CD4-positive, alpha-beta T cell treated with Interferon gamma for 1 hour (primary cell): ENCODE measurements around the gene KPNA6.
"Not testable (repeated sequence)": the region's sequence is repeated elsewhere in the genome, so short reads cannot be mapped to it uniquely, and the experiment has no call there.

ENCODE experiments used
- DNase-seq: peaks from one replicate; pipeline ENCODE4 v3.0.0-alpha.2; 2020

Gene KPNA6

GRCh38 chr1:32143302-32143695, 35.4 kb downstream of the KPNA6 start:
- not testable (repeated sequence) for DNase-seq

DNA sequence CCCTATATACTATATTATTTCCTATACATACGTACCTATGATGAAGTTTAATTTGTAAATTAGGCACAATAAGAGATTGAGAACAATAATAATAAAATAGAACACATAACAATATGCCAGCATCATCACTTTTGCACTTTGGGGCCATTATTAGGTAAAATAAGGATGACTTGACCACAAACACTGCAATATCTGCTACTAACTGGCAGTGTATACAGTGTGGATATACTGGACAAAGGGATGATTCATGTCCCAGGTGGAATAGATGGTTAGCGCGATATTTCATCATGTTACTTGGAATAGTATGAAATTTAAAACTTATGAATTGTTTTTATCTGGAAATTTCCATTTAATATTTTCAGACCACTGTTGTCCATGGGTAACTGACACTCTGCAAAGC, 36.2 kb downstream of the KPNA6 start:
- no peak for DNase-seq

DNA sequence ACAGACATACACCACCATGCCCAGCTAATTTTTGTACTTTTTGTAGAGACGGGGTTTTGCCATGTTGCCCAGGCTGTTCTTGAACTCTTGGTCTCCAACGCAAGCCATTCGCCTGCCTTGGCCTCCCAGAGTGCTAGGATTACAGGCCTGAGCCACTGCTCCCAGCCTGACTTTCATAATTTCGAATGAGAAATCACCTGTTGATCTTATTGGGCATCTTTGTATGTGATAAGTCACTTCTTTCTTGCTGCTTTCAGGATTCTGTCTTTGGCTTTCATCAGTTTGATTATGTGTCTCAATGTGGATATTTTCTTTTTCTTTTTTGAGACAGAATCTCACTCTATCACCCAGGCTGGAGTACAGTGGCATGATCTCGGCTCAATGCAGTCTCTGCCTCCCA, 39.9 kb downstream of the KPNA6 start:
- not testable (repeated sequence) for DNase-seq

DNA sequence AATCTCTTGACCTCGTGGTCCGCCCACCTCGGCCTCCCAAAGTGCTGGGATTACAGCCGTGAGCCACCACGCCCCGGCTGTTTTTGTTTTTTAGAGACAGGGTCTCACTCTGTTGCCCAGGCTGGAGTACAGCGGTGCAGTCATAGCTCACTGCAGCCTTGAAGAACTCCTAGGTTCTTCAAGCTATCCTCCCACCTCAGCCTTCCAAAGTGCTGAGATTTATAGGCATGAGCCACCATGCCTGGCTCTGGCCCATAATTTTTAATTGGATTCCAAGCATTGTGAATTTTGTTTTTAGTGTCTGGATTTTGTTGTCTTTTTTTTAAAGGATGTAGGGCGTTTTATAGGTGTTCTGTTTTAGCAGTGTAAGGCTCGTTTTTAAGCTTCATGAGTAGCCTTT, 43.0 kb downstream of the KPNA6 start:
- no peak for DNase-seq

GRCh38 chr1:32151319-32151787, 43.5 kb downstream of the KPNA6 start:
- no peak for DNase-seq

GRCh38 chr1:32159189-32159588, 51.3 kb downstream of the KPNA6 start:
- no peak for DNase-seq

DNA sequence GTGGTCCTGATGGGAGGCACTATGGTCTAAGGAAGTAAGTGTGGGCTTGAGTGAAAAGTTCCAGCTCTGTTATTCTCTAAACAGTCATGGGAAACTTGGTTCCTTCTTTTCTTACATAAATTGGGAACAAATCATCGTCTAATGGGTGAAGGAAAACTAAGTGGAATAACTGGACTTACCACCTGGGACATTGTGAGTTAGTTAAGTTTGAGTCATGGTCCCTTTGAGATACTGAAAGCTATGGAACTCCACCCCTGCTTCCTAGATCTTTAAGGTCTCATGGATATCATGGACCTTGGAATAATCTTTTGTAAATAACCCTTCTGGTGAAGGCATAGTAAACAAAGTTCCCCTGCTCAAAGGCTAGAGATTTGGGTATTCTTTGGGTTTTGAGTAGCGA, 55.5 kb downstream of the KPNA6 start:
- no peak for DNase-seq

DNA sequence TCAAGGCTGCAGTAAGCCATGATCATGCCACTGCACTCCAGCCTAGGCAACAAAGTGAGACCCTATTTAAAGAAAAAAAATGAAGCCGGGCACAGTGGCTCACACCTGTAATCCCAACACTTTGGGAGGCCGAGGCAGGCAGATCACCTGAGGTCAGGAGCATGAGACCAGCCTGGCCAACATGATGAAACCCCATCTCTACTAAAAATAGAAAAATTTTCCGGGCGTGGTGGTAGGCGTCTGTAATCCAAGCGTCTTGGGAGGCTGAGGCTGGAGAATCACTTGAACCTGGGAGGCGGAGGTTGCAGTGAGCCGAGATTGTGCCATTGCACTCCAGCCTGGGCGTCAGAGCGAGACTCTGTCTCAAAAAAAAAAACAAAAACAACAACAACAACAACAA, 57.8 kb downstream of the KPNA6 start:
- not testable (repeated sequence) for DNase-seq

- no peak for DNase-seq
Observed at GRCh38 chr1:32170991-32171390, 63.1 kb downstream of the KPNA6 start.

DNA sequence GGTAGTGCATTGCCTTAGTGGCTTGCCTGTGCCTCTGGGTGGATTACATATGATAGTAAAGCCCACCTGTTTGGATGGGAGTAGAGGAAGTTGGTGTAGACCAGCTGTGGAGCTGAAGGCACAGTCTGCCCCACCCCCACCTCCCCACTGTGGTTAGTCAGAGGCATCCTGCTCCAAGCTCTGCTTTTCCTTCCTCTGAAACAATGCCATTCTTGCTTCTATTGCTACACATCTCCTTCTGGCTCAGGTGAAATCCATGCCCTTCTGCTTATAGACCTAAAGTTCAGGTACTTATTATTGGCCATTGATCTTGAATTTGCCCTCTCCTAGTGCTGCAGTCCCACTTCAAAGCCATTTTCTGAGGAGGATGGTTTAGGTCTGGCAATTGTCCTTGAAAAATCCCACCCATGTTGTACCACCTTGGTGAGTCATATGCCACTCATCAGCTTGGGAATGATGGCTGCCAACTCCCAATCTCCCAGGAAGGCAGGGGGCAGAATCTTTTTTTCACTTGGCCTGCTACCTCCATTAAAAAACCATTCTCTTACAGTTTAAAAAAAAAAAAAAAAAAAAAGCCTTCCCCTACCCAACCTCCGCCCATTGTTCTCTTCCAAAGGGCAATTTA, 64.9 kb downstream of the KPNA6 start:
- no peak for DNase-seq

DNA sequence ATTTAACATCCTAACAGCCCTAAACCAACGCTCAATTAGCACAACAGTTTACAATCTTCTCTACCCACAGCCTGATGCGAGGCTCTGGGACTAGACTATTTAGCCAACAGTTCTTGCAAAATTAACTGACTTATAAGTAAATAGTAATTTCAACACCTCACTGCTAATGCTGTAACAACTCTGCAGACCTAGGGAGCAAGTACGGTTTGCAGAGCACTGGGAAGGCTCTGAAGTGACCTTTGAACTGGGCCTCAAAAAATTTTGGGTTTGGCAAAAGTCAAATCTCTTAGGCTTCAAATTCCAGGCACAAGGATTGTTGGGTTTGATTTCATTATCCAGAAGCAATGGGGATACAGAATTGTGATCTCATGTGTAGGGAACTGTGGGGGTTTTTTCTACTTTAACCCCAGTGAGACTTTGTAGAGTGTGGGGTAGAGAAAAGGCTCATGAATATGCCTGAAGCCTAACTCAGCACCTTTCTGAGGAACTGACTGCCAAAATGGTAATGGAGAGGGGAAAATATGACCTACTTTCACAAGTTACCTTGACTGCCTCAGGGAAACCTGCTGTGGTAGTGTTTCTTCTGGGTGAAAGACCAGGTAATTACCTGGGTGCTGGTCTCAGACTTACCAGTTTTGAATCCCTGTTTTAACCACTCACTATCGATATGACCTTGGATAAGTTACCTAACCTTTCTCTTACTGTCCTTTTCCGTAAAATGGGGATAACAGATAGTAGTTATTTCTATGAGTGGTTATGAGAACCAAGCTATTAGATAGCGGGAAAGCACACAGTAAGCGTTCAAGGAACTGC, 70.7 kb downstream of the KPNA6 start:
- DNase-seq, result no peak

- no peak for DNase-seq
Observed at GRCh38 chr1:32179193-32179442, 71.3 kb downstream of the KPNA6 start.

DNA sequence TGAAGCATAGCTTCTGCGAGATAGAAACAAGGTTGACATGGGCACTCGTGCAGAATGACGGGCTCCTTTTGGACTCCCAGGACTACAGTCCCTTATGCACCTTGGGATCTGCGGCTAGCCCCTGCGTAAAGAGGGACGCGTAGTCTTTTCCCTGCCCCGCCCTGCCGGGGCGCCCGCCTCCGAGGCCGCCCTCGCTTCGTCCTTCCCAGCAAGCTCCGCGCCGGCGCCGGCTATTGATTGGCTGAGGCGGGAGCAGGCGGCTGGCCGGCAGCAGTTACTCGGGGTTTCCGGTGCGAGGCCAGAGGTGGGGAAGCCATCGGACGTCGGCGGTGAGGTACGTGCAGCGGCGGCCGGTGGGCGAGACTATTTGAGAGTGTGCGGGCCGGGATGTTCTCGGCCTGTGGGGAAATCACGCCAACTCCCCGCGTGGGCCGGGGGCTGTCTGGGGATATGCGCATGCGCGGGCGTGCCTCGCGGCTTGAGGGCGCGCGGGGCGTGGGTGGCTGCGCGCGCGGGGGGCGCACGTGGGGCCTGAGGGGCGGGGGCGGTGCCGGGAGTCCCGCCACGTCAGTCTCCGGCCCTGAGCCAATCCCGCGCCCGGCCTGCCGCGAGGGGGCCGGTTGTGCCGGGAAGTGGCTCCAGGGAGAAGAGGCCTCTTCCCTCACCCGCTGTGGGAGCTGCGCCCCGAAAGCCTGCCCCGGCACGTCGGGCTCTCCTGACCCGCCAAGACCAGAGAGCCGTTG, 71.8 kb downstream of the KPNA6 start, which contains the start of gene TXLNA:
TSS of gene TXLNA (plus strand) at position 233 of the 743 bp plus-strand sequence. CDS start 671 bp downstream, outside the sequence.
- peak; percentile 88 for DNase-seq

GRCh38 chr1:32180186-32181060, 72.6 kb downstream of the KPNA6 start:
- DNase-seq, result peak; percentile 25

- no peak for DNase-seq
Observed at GRCh38 chr1:32181065-32181464, 73.2 kb downstream of the KPNA6 start.

- DNase-seq, result no peak
Observed at GRCh38 chr1:32181563-32181962, 73.7 kb downstream of the KPNA6 start.

DNA sequence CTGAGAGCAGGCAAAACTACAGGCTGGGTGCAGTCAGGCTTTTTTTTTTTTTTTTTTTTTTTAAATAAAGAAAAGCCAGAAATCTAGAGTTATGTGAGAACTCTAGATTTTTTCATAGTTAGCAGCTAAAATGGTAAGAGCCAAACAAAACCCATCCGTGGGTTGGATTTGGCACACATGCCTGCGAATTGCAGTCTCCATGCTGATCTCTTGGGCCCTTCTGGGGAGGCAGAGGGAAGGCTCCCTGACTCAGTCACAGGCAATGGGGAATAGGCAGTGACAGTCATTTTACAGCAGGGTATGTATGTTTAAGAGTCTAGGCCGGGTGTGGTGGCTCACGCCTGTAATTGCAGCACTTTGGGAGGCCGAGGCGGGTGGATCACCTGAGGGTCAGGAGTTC, 74.2 kb downstream of the KPNA6 start:
- no peak for DNase-seq

DNA sequence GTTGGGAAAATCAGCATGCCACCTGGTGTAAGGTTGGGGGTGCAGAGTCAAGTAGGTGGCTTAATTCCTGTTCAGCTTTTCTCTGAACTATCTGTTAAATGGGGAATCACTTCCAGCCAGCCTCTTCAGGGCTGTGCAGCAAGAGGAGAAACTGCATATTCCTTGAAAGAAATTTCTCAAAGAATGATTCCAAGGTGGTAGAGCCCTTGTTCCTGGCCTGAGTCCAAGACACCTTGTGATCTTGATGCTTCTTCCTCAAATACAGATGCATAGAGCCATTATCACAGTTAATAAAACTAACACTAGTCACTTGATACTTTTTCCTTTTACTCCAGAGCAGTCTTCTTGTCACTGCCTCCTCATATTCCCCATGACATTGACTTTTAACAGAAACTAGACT, 76.8 kb downstream of the KPNA6 start:
- DNase-seq, result no peak

DNA sequence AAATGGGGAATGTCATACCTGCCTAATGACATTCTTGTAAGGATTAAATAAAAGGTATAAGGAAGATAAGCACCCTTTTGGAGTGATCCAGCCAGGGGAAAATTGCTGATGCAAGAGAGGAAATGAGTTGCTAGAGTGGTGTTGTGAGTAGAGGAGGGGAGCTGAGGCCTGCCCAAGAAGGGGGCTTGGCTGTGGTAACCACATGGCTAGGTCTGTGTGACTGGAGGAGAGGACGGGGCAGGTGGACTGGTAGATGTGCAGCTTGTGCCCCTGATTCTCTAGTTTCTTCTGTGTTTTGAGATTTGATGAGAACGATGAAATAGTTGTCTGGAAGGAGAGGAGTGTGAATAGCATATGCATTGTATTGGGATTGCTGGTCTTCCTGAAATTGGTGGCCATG, 78.2 kb downstream of the KPNA6 start:
- DNase-seq, result no peak

GRCh38 chr1:32186491-32186890, 78.6 kb downstream of the KPNA6 start:
- DNase-seq, result no peak

- no peak for DNase-seq
Observed at GRCh38 chr1:32187850-32188249, 80.0 kb downstream of the KPNA6 start.

GRCh38 chr1:32192220-32192948, 84.5 kb downstream of the KPNA6 start:
- DNase-seq, result no peak
